EL (cell line): ENCODE measurements around the gene LRRC8B.

Source experiments
- DNase-seq: peaks from one replicate; pipeline ENCODE4 v3.0.0-alpha.2; 2016

Gene LRRC8B

GRCh38 chr1:89635825-89636815, 111.5 kb downstream of the LRRC8B start:
- peak; percentile 75 for DNase-seq

- DNase-seq = no peak
Measured at GRCh38 chr1:89637496-89637895, 112.9 kb downstream of the LRRC8B start.

- no peak for DNase-seq
Measured at GRCh38 chr1:89640440-89640839, 115.8 kb downstream of the LRRC8B start.

GRCh38 chr1:89641781-89642180, 117.2 kb downstream of the LRRC8B start:
- DNase-seq = no peak

GRCh38 chr1:89643577-89643976, 118.9 kb downstream of the LRRC8B start:
- DNase-seq = no peak

- no peak for DNase-seq
Measured at GRCh38 chr1:89644119-89644814, 119.6 kb downstream of the LRRC8B start.

- no peak for DNase-seq
Measured at GRCh38 chr1:89646259-89646658, 121.6 kb downstream of the LRRC8B start.
